A673 (cell line): ENCODE results near the gene GLDN.

ENCODE experiments used
- EZH2 ChIP-seq: fragments of 200-600 bp; sonication (generic); IDR thresholded peaks from 2 replicates; pipeline ENCODE4 v1.6.1; 2017; ENCODE audit warnings: borderline replicate concordance, low read depth, mild to moderate bottlenecking, mixed read lengths, antibody characterized with exemption, low read length; ENCODE audit not compliant: poor library complexity, severe bottlenecking
- TF ChIP-seq, protein P1 (sequence below): fragments of 300-800, 200-600 bp; sonication (generic); conservative IDR thresholded peaks from 2 replicates; pipeline ENCODE4 v1.5.1; 2017; ENCODE audit warnings: low read depth, mild to moderate bottlenecking, antibody characterized with exemption, low read length, moderate library complexity, mixed read lengths

DNA sequence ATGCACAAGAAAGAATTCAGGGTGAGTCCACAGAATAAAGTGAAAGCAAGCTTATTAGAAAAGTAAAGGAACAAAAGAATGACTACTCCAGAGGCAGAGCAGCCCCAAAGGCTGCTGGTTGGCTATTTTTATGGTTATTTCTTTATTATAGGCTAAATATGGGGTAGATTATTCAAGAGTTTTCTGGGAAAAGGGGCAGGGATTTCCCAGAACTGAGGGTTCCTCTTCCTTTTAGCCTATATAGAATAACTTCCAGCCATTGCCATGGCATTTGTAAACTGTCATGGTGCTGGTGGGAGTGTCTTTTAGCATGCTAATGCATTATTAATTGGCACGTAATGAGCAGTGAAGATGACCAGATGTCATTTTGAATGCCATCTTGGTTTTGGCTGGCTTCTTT is 13.6 kb downstream of the GLDN start:
- TF ChIP-seq, protein P1, sequence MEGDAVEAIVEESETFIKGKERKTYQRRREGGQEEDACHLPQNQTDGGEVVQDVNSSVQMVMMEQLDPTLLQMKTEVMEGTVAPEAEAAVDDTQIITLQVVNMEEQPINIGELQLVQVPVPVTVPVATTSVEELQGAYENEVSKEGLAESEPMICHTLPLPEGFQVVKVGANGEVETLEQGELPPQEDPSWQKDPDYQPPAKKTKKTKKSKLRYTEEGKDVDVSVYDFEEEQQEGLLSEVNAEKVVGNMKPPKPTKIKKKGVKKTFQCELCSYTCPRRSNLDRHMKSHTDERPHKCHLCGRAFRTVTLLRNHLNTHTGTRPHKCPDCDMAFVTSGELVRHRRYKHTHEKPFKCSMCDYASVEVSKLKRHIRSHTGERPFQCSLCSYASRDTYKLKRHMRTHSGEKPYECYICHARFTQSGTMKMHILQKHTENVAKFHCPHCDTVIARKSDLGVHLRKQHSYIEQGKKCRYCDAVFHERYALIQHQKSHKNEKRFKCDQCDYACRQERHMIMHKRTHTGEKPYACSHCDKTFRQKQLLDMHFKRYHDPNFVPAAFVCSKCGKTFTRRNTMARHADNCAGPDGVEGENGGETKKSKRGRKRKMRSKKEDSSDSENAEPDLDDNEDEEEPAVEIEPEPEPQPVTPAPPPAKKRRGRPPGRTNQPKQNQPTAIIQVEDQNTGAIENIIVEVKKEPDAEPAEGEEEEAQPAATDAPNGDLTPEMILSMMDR: no peak
- no peak for TF ChIP-seq EZH2
